GM12878 (cell line): ENCODE data around the gene TPRX1. TPM values are rescaled to one million over a fixed set of nuclear protein-coding genes. Genes with fewer than 3 reads are reported as not detected.
A peak's percentile ranks its signal among the peaks of the same experiment; 100 is the strongest.
"Not testable (repeated sequence)": the region's sequence is repeated elsewhere in the genome, so short reads cannot be mapped to it uniquely, and the experiment has no call there.

Experiments used
- ATAC-seq: fragments of 200-7000 bp; cut with Tn5 transposase; 3 replicates; pipeline ENCODE4 v1.9.1; 2020; ENCODE audit warnings: mild to moderate bottlenecking, moderate library complexity
- BruUV-seq: library from RNA; stranded (reverse); fragments of 400-500 nt; replicated peaks from 2 replicates; lab custom pipeline; 2021; lab: Mats Ljungman, UMichigan
- CTCF ChIA-PET: fragments of 300-600 bp; sonication (Branson Sonifier 250); formaldehyde crosslinking; extraction: SDS; loops from one replicate; lab custom pipeline; 2021; ENCODE audit warnings: inconsistent platforms; lab: Yijun Ruan, JAX
- POLR2A ChIA-PET: fragments of 350-600 bp; formaldehyde crosslinking; extraction: SDS; loops from one replicate; lab custom pipeline; 2021; ENCODE audit warnings: inconsistent platforms; lab: Charles Lee
- RAD21 ChIA-PET: fragments of 300-600 bp; sonication (Branson Sonifier 250); formaldehyde crosslinking; loops from one replicate; lab custom pipeline; 2023; ENCODE audit warnings: antibody characterized with exemption; ENCODE audit not compliant: unreplicated experiment; lab: Charles Lee
- SMC1A ChIA-PET: fragments of 300-600 bp; sonication (Branson Sonifier 250); formaldehyde crosslinking; loops from one replicate; lab custom pipeline; 2023; ENCODE audit not compliant: unreplicated experiment, uncharacterized antibody; lab: Charles Lee
- DNase-seq: peaks from one replicate; pipeline ENCODE4 v3.0.0-alpha.2; 2011; ENCODE audit warnings: low read depth, low spot score
- FAIRE-seq: peaks from 3 replicates; lab custom pipeline; 2011; peaks lifted over from hg19 to GRCh38; lab: Jason Lieb, UNC
- H2AFZ ChIP-seq: 2 replicates; pipeline ENCODE4 v1.6.0; 2011; ENCODE audit warnings: low read depth, low read length, control low read depth; ENCODE audit not compliant: control insufficient read depth
- H3K27ac ChIP-seq: 2 replicates; pipeline ENCODE4 v1.5.1; 2011; ENCODE audit warnings: control low read depth; ENCODE audit not compliant: control insufficient read depth, insufficient read depth
- H3K27me3 ChIP-seq, 2 experiments: replicated peaks in 1 of 2; 2 replicates each; pipeline versions ENCODE4 v1.6.0 to v1.6.1; 2011; ENCODE audit warnings: low read length in 1 of 2; ENCODE audit not compliant: control insufficient read depth in 2 of 2, insufficient read depth in 2 of 2
- H3K36me3 ChIP-seq, 2 experiments: 2 replicates each; pipeline ENCODE4 v1.5.1; 2011; ENCODE audit warnings: low read length in 1 of 2; ENCODE audit not compliant: control insufficient read depth in 2 of 2, insufficient read depth in 2 of 2
- H3K4me1 ChIP-seq: 2 replicates; pipeline ENCODE4 v1.6.1; 2011; ENCODE audit warnings: mild to moderate bottlenecking, low read length, moderate library complexity, mixed read lengths; ENCODE audit not compliant: control insufficient read depth, insufficient read depth
- H3K4me2 ChIP-seq: 2 replicates; pipeline ENCODE4 v1.6.0; 2011; ENCODE audit warnings: control low read depth; ENCODE audit not compliant: control insufficient read depth, insufficient read depth
- H3K4me3 ChIP-seq: fragments of 200-600 bp; sonication (generic); 2 replicates; pipeline ENCODE4 v1.5.1; 2016
- H3K79me2 ChIP-seq: 2 replicates; pipeline ENCODE4 v1.6.0; 2011; ENCODE audit warnings: low read length; ENCODE audit not compliant: control insufficient read depth, insufficient read depth
- H3K9ac ChIP-seq: 2 replicates; pipeline ENCODE4 v1.8.0; 2011; ENCODE audit warnings: low read length, control low read depth, mixed read lengths; ENCODE audit not compliant: control insufficient read depth, insufficient read depth
- H3K9me3 ChIP-seq: replicated peaks from 3 replicates; pipeline ENCODE4 v1.5.1; 2011; ENCODE audit warnings: mild to moderate bottlenecking, low read length; ENCODE audit not compliant: control insufficient read depth, insufficient read depth
- H4K20me1 ChIP-seq: 2 replicates; pipeline ENCODE4 v1.6.0; 2011; ENCODE audit not compliant: control insufficient read depth, insufficient read depth
- JUND ChIP-seq: IDR thresholded peaks from 2 replicates; pipeline ENCODE4 v1.6.1; 2012; ENCODE audit warnings: low read depth, mild to moderate bottlenecking, low read length, improper control_type of control experiment, moderate library complexity
- KAT2A ChIP-seq: conservative IDR thresholded peaks from 2 replicates; pipeline ENCODE4 v1.6.1; 2011; ENCODE audit warnings: low read depth, low read length; ENCODE audit not compliant: control insufficient read depth
- SMC3 ChIP-seq: IDR thresholded peaks from 2 replicates; pipeline ENCODE4 v1.6.1; 2011; ENCODE audit warnings: low read length, improper control_type of control experiment, borderline replicate concordance
- ZNF274 ChIP-seq: IDR thresholded peaks from one replicate; pipeline ENCODE4 v1.8.0; 2011; ENCODE audit not compliant: insufficient read length, insufficient read depth
- ZSCAN29 ChIP-seq: fragments of 450-650 bp; IDR thresholded peaks from 2 replicates; pipeline ENCODE4 v1.6.1; 2017; ENCODE audit warnings: mild to moderate bottlenecking, moderate library complexity
- WGBS: methylation state at CpG from one replicate; pipeline ENCODE4 v1.1.6; 2016; ENCODE audit warnings: low lambda C conversion rate; ENCODE audit not compliant: insufficient replicate concordance, insufficient coverage; ENCODE audit errors: missing lambda C conversion rate; 5-methylcytosine and 5-hydroxymethylcytosine counted together
- in situ Hi-C: fragments of 300-500 bp; cut with MboI; formaldehyde crosslinking; loops from 9 replicates; pipeline ENCODE4 v1.14.3; 2018; ENCODE audit warnings: mixed read lengths
- intact Hi-C: fragments of 100-400 bp; cut with micrococcal nuclease; formaldehyde crosslinking; loops from one replicate; pipeline ENCODE4 v1.14.2; 2022; ENCODE audit not compliant: unreplicated experiment
- polyA plus RNA-seq, 11 experiments: library from polyadenylated mRNA; depleted of rRNA in 4 of 11; unstranded in 6 of 11; stranded (reverse) in 5 of 11; fragments of >200 nt; fragmentation: Nextera tagmentation in 4 of 11; fragmentation: Illumina TruSeq in 1 of 11; extraction: Ambion mirVana in 4 of 11; extraction: Trizol in 1 of 11; gene quantifications; 1 replicate in 1 of 11; 2 replicates in 10 of 11; pipeline versions ENCODE4 v1.2.1 to v1.2.3, GENCODE V29; 2011 to 2016; ENCODE audit warnings: inconsistent platforms in 2 of 11, missing spikeins in 2 of 11, low read depth in 1 of 11
- total RNA-seq, 4 experiments: library from RNA; depleted of rRNA in 3 of 4; stranded (reverse); fragments of >200 nt in 3 of 4; fragmentation: Illumina TruSeq in 1 of 4; extraction: Trizol in 1 of 4; gene quantifications; 2 replicates each; pipeline versions ENCODE4 v1.2.1 to v1.2.3, GENCODE V29; 2013 to 2021
- TF ChIP-seq, protein P1 (sequence below), 3 experiments: IDR thresholded peaks in 2 of 3; conservative IDR thresholded peaks in 1 of 3; 2 replicates each; pipeline ENCODE4 v1.5.1; 2011; ENCODE audit warnings: low read depth in 3 of 3, low read length in 3 of 3, mild to moderate bottlenecking in 3 of 3, control low read depth in 2 of 3, moderate library complexity in 2 of 3, inconsistent platforms in 1 of 3, mixed read lengths in 1 of 3; ENCODE audit not compliant: control insufficient read depth in 2 of 3, insufficient read depth in 1 of 3; ENCODE audit errors: extremely low read depth in 1 of 3
- TF ChIP-seq, protein P2 (sequence below): fragments of 450-650 bp; formaldehyde crosslinking; IDR thresholded peaks from 2 replicates; pipeline ENCODE4 v1.4.0; 2022; ENCODE audit warnings: mild to moderate bottlenecking, moderate library complexity

Gene TPRX1
- total and polyA plus RNA-seq, 10 of the 15 experiments (the other 5 are each of a cell fraction or from before 2014, with no cell fraction given), result not detected

DNA sequence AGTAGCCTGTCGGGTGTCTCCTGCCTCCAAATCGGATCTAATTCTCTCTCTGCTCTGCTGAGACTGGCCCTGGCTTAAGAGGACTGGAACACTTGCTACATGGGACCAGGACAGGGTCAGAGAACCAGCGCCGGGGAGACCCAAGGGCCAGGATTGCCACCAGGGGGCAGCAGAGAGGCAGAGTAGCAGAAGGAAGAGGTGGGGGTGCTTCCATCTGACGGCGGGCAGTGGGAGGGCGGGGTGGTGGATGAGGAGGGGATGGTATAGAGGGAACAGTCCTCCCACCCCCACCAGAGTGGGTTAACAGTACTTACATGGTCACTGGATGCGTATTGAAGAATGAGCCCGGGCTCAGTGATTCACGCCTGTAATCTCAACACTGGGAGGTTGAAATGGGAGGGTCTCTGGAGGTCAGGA, 13.9 kb downstream of the TPRX1 start:
- WGBS, result 1% methylated on average over 7 of the region's 10 CpGs
- Histone ChIP-seq H3K4me2 (no peak overlapping the region), H3K4me3 (no peak overlapping the region), H3K27ac (no peak overlapping the region), H3K4me1 (no peaks in the 10 kb centered on the region), H3K9me3 (no peaks in the 10 kb centered on the region; the same call in 2 of the 3 replicates), H3K27me3 (no peaks in the 10 kb centered on the region), H2AFZ (no peak overlapping the region), H3K36me3 (no peaks in the 10 kb centered on the region), H3K79me2 (no peaks in the 10 kb centered on the region), H4K20me1 (no peaks in the 10 kb centered on the region), H3K9ac (no peak overlapping the region)
- no peak for FAIRE-seq
- BruUV-seq, result no TSS peak
- intact Hi-C loops, result no loop called here
- no peak for DNase-seq
- ChIA-PET CTCF (interaction anchor here (0.7 to 5.8 kb wide), 20 partner anchors 8 to 514 kb away, joined by 3 to 75 read pairs (median 4); partner anchors contain the start of genes EHD2 and NOP53), POLR2A (no interaction called here), SMC1A (interaction anchor here (1.1 to 1.2 kb wide), 3 partner anchors 25 to 352 kb away, joined by 3 to 4 read pairs (median 3); no protein-coding TSS in a partner anchor), RAD21 (interaction anchor here (1.7 kb wide), 1 partner anchor 25 kb away, joined by 6 read pairs; no protein-coding TSS in a partner anchor)
- in situ Hi-C loops, result no loop called here
- TF ChIP-seq JUND, result no peak
- TF ChIP-seq, protein P1, sequence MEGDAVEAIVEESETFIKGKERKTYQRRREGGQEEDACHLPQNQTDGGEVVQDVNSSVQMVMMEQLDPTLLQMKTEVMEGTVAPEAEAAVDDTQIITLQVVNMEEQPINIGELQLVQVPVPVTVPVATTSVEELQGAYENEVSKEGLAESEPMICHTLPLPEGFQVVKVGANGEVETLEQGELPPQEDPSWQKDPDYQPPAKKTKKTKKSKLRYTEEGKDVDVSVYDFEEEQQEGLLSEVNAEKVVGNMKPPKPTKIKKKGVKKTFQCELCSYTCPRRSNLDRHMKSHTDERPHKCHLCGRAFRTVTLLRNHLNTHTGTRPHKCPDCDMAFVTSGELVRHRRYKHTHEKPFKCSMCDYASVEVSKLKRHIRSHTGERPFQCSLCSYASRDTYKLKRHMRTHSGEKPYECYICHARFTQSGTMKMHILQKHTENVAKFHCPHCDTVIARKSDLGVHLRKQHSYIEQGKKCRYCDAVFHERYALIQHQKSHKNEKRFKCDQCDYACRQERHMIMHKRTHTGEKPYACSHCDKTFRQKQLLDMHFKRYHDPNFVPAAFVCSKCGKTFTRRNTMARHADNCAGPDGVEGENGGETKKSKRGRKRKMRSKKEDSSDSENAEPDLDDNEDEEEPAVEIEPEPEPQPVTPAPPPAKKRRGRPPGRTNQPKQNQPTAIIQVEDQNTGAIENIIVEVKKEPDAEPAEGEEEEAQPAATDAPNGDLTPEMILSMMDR (IDR thresholded peaks at IDR 0.05 in 2 of 3, conservative IDR thresholded peaks at IDR 0.05 in 1 of 3; ENCODE audit: control insufficient read depth in 2 of 3, extremely low read depth in 1 of 3, insufficient read depth in 1 of 3, low read depth in 3 of 3, low read length in 3 of 3), result peak; percentile 56 to 93 (median 87)
- no peak for TF ChIP-seq ZNF274
- TF ChIP-seq SMC3, result 0 out of 2 replicates have a peak, but pooled peaks have one; percentile 28
- TF ChIP-seq ZSCAN29, result no peak
- no peak for TF ChIP-seq KAT2A
- TF ChIP-seq, protein P2, sequence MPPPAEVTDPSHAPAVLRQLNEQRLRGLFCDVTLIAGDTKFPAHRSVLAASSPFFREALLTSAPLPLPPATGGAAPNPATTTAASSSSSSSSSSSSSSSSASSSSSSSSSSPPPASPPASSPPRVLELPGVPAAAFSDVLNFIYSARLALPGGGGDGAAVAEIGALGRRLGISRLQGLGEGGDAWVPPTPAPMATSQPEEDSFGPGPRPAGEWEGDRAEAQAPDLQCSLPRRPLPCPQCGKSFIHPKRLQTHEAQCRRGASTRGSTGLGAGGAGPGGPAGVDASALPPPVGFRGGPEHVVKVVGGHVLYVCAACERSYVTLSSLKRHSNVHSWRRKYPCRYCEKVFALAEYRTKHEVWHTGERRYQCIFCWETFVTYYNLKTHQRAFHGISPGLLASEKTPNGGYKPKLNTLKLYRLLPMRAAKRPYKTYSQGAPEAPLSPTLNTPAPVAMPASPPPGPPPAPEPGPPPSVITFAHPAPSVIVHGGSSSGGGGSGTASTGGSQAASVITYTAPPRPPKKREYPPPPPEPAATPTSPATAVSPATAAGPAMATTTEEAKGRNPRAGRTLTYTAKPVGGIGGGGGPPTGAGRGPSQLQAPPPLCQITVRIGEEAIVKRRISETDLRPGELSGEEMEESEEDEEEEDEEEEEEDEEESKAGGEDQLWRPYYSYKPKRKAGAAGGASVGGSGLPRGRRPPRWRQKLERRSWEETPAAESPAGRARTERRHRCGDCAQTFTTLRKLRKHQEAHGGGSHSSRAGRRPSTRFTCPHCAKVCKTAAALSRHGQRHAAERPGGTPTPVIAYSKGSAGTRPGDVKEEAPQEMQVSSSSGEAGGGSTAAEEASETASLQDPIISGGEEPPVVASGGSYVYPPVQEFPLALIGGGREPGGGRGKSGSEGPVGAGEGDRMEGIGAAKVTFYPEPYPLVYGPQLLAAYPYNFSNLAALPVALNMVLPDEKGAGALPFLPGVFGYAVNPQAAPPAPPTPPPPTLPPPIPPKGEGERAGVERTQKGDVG (CRISPR knock-in tag), result no peak
- peak; percentile 88 for ATAC-seq

GRCh38 chr19:47789811-47790210, 14.5 kb downstream of the TPRX1 start:
- H3K27me3 ChIP-seq, H3K4me1 ChIP-seq, H3K36me3 ChIP-seq, H3K79me2 ChIP-seq, in situ Hi-C loops, H3K4me3 ChIP-seq, H2AFZ ChIP-seq, BruUV-seq, DNase-seq, H4K20me1 ChIP-seq, H3K4me2 ChIP-seq, H3K27ac ChIP-seq, ATAC-seq, H3K9ac ChIP-seq, H3K9me3 ChIP-seq: not testable (repeated sequence)
- ChIA-PET CTCF (interaction anchor here (0.7 to 5.8 kb wide), 17 partner anchors 8 to 514 kb away, joined by 3 to 75 read pairs (median 3); partner anchors contain the start of genes EHD2 and NOP53), SMC1A (interaction anchor here (1.1 to 1.2 kb wide), 2 partner anchors 83 to 351 kb away, joined by 3 to 4 read pairs; no protein-coding TSS in a partner anchor), POLR2A (interaction anchor here (0.7 kb wide), 1 partner anchor 14 kb away, joined by 3 read pairs; no protein-coding TSS in a partner anchor), RAD21 (interaction anchor here (0.9 to 1.7 kb wide), 2 partner anchors 24 to 77 kb away, joined by 3 to 6 read pairs; partner anchors contain the start of gene EHD2)
- 90% methylated on average over 13 of the region's 13 CpGs for WGBS
- peak; percentile 54 for FAIRE-seq
- intact Hi-C loops, result loop anchor here (2.0 kb wide), 2 partner anchors 23 to 83 kb away; no protein-coding TSS in a partner anchor
